Chondrocyte (in vitro differentiated cells): ENCODE data around the gene NT5C3B. TPM values are rescaled to one million over a fixed set of nuclear protein-coding genes. Genes with fewer than 3 reads are reported as not detected.
"Not testable (repeated sequence)": the region's sequence is repeated elsewhere in the genome, so short reads cannot be mapped to it uniquely, and the experiment has no call there.

ENCODE experiments used
- DNase-seq: peaks from one replicate; pipeline ENCODE4 v3.0.0; 2021; ENCODE audit warnings: mixed read lengths, low spot score
- H3K27ac Mint-ChIP-seq: one replicate; pipeline ENCODE4 v1.8.0; 2021; ENCODE audit warnings: mild to moderate bottlenecking, moderate library complexity, mixed read lengths; ENCODE audit not compliant: unreplicated experiment
- H3K27me3 Mint-ChIP-seq: 2 replicates; pipeline ENCODE4 v1.8.0; 2021; ENCODE audit warnings: low read depth, mixed read lengths
- H3K36me3 Mint-ChIP-seq: 2 replicates; pipeline ENCODE4 v1.8.0; 2021; ENCODE audit warnings: low read depth, mixed read lengths
- H3K4me1 Mint-ChIP-seq: 2 replicates; pipeline ENCODE4 v1.8.0; 2021; ENCODE audit warnings: low read depth, mild to moderate bottlenecking, mixed read lengths
- H3K4me3 Mint-ChIP-seq: one replicate; pipeline ENCODE4 v1.8.0; 2021; ENCODE audit warnings: mild to moderate bottlenecking, moderate library complexity, mixed read lengths; ENCODE audit not compliant: unreplicated experiment
- H3K9me3 Mint-ChIP-seq: 2 replicates; pipeline ENCODE4 v1.8.0; 2021; ENCODE audit warnings: low read depth, mixed read lengths
- CTCF ChIP-seq: fragments of 200-600 bp; sonication (generic); IDR thresholded peaks from 2 replicates; pipeline ENCODE4 v1.5.0; 2021; ENCODE audit warnings: antibody characterized with exemption, mild to moderate bottlenecking, moderate library complexity
- total RNA-seq: library from RNA; stranded (reverse); gene quantifications from 3 replicates; pipeline ENCODE4 v1.2.1, GENCODE V29; 2021

The NT5C3B gene
- total RNA-seq, 1 donor from 2014 or later: 47.8 TPM

DNA sequence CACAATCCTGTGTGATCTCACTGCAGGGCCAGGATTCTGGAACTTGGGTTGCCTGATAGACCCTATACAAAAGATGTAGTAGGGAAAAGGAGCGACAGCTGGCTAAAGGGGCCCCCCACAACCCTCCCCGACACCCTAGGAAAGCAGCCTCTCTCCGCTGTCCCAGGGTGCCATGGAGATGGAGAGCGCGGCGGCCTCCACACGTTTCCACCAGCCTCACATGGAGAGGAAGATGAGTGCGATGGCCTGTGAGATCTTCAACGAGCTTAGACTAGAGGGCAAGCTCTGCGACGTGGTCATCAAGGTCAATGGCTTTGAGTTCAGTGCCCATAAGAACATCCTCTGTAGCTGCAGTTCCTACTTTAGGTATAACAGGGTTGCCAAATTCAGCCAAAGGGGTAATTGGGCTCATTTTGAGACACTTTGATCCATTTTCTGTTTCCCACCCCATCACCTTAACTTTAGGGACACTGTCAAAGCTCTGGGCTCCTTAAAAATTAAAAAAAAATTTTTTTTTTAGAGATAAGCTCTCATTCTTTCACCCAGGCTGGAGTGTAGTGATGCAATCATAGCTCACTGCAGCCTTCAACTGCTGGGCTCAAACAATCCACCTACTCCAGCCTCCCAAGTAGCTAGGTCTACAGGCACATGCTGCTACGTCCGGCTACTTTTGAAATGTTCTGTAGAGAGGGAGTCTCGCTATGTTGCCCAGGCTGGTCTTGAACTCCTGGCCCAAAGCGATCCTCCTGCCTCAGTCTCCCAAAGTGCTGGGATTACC, 1.9 kb upstream of the NT5C3B start, which contains the start of gene KLHL10:
Gene KLHL10 (plus strand): TSS at position 65 of the 778 bp plus-strand sequence. CDS start 108 bp downstream, at position 173.
- TF ChIP-seq CTCF: no peak
- no peak within 1 kb of the TSS for H3K27ac Mint-ChIP-seq
- peak; percentile 47 for DNase-seq

GRCh38 chr17:41836550-41837196, 641 bp upstream of the NT5C3B start:
- peak overlapping the region; percentile 72 for H3K4me3 Mint-ChIP-seq
- H3K27ac Mint-ChIP-seq: no peak overlapping the region
- no peaks in the 10 kb centered on the region for H3K27me3 Mint-ChIP-seq
- H3K4me1 Mint-ChIP-seq: peaks cover 17% of the 10 kb centered on the region
- H3K9me3 Mint-ChIP-seq: no peaks in the 10 kb centered on the region
- no peaks in the 10 kb centered on the region for H3K36me3 Mint-ChIP-seq
- peak; percentile 35 for DNase-seq
- TF ChIP-seq CTCF: no peak

More for the DNA sequence above, 1.9 kb upstream of the NT5C3B start, which contains the start of gene KLHL10:
- Mint-ChIP-seq H3K4me3 (peak within 1 kb of the TSS; percentile 72), H3K4me1 (peaks cover 17% of the 10 kb centered on the region), H3K27me3 (no peaks in the 10 kb centered on the region), H3K36me3 (no peaks in the 10 kb centered on the region), H3K9me3 (no peaks in the 10 kb centered on the region)

DNA sequence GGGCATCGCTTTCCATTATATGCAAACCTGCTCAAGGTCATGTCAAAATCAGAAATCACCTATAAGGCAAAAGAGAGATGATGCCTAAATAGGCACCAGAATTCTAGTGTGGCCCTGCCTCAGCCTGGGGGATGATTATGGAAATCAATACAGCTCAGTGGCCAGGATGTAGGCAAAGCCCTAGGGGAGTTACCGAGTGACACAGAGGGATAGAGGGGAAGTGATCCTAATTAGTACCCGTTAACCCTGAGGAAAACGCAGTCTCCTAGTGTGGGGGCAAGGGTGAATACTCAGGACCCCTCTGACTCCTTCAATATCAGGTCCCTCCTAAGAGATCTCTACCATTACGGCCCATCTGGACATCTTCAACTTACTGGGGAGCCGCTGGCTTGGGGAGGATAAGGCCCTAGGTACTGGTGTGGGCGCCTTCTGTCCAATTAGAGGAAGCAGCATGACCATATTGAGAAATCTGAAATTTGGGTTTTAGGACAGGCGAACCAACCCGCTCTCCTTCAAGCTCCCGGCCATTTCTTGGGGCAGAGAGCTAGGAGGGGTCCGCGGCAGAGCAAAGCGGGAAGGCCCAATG, 725 bp downstream of the NT5C3B start:
- DNase-seq: no peak
- Mint-ChIP-seq H3K27me3 (no peaks in the 10 kb centered on the region), H3K4me1 (peaks cover 17% of the 10 kb centered on the region), H3K9me3 (no peaks in the 10 kb centered on the region), H3K4me3 (peak overlapping the region; percentile 72), H3K36me3 (peaks cover 9% of the 10 kb centered on the region), H3K27ac (no peak overlapping the region)
- no peak for TF ChIP-seq CTCF

GRCh38 chr17:41829961-41830360, 6.1 kb downstream of the NT5C3B start:
- not testable (repeated sequence) for H3K27ac Mint-ChIP-seq, H3K27me3 Mint-ChIP-seq, H3K9me3 Mint-ChIP-seq, H3K4me3 Mint-ChIP-seq, H3K4me1 Mint-ChIP-seq
- DNase-seq: peak; percentile 10
- H3K36me3 Mint-ChIP-seq: peaks cover 16% of the 10 kb centered on the region

DNA sequence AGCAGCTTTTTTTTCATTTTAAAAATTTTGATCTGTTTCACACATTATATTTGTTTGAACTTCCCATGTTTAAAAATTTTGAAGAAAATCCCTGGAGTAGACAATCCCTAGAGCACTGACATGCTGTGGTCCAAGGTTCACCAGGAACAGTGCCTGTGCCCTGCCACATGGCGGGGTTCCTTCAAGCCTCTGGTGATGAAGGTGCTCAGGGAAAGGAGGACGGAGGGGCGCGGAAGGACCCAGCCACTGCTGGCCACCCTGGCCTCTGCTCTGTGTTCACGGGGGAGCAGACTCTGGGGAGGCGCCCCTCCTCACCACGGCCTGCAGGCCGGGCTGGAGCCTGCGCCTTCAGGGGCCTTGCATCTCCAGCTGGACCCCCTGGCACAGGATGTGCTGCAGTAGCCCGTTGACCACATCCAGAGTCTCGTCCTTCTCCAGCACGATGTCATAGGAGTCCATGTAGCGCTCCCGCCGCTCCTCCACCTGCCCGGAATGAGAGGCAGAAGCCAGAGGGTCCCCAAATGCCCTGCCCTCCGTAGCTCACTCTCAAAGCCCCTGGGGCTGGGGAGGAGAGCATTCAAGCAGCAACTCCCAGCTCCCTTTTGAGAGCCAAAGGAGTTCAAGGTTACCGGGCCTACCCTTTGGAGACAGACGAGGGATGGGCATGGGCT, 10.7 kb downstream of the NT5C3B start:
- Mint-ChIP-seq H3K36me3 (peaks cover 13% of the 10 kb centered on the region), H3K27me3 (no peaks in the 10 kb centered on the region), H3K27ac (no peak overlapping the region), H3K4me1 (no peaks in the 10 kb centered on the region), H3K4me3 (no peak overlapping the region), H3K9me3 (no peaks in the 10 kb centered on the region)
- no peak for TF ChIP-seq CTCF
- peak; percentile 34 for DNase-seq
